ENCODE data around the gene RAB30.

The RAB30 gene

DNA sequence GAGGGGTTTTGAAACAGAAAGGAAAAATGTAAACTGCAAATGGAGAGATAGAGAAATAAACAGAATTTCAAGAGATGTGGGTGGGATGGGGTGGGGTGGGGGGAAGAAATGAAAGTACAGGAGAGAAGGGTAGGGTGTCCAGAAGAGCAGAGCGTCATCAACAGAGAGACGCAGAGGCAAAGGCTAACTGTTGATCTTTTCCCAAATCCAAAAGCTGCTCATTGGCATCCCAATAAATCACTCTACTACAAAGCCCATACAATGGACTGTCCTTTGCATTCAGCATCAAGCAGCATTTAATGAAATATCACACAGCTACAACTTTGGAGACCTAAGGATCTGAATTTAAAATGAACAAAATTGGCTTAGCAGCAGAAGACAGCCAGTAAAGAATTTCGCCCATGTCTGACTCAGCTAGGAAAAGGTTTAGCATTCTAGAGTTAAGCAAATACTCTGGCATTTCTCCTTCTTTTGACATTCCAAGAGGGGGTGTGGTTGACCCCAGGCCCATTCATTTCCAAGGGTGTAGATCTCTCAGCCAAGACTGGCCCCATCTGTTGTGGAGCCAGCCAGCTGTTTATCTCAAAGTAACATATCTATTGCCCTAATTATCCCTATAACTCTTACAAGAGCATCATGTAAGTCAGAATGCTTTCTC is 1.5 kb downstream of the RAB30 start:
- DNase-seq = no peak

DNA sequence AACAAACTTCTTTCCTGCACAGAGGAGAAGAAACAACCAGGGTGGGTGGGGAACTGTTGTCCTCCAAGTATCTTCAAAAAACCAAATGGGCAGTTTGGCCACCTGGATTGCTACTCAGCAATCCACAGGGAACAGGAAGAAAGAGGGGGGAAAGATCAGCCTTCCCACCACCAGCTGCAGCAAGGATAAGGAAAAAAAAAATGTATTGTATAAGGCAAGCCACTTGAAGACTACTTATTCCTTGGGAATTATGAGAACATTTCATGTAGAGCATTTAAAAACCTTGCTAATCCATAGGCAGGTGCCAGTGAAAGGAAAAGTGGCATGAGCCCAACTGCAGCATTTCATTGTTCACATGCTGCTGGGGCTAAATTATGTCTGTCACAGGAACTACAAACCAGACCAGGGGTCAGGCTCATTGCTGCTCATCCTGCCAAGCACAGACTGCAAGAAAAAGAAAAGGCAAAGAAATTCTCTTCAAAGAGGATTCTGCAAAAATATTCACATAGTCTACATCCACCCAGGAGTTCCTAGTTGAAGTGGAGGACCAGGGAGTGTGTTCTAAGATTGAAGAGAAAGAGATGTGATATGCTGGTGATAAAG is 2.2 kb downstream of the RAB30 start:
- no peak for DNase-seq

DNA sequence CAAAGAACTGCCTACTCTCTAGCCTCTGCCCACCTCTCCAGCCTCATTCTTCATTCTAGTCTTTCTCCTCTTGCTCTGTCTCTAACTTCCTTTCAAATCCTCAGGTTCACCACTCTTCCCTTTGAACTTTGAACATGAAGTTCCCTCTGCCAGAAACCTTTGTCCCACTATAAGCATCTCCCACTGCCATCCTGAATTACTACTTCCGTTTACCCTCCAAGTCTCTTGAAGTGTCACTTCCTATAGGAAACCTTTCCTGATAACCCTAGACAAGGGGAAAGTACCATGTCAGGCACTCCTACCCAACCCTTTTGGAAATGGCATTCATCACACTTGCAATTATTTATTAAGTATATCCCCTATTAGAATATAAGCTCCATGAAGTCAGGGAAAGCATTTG is 3.1 kb downstream of the RAB30 start:
- DNase-seq = no peak

DNA sequence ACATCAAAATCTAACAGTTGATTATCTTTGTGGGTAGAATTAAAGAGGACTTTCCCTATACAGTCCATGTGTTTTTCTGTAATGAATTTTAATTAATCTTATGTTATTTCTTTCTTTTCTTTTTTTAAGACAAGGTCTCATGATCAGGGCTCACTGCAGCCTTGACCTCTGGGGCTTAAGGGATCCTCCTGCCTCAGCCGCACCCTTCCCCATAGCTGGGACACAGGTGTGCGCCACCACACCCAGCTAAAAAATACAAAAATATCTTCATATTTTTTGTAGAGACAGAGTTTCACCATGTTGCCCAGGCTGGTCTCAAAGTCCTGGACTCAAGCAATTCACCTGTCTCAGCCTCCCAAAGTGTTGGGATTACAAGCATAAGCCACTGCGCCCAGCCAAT is 7.7 kb downstream of the RAB30 start:
- no peak for DNase-seq

DNA sequence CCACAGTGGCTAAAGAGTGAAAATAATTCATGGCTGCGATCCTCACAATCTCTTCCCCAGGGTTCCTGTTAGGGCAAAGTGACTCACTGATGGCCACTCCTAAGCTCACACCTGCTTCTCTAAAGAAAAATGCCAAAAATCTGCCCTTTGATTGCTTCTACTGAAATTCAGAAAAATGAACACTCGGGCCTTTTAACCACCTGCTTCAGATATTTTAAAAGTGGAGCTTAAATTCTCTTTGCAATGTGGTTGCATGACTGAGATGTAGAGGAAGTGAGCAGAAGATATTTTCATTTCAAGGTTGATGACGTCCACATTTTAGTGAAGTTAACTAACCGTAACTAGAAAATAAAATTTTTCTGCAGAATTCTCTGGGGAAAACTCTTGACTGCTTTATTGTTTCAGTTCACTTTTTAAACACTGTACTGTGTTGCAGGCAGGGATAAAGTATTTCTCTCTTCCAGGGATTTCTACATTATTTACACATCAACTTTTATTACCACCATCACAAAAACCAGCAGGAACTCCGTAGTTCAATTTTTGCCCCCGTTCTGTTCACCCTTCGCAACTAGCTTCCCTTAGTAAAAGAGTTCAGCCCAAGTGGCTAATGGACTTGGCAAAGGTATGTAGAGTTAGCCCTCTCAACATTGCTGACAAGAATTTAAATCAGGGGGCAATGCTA is 8.5 kb downstream of the RAB30 start:
- DNase-seq = no peak

DNA sequence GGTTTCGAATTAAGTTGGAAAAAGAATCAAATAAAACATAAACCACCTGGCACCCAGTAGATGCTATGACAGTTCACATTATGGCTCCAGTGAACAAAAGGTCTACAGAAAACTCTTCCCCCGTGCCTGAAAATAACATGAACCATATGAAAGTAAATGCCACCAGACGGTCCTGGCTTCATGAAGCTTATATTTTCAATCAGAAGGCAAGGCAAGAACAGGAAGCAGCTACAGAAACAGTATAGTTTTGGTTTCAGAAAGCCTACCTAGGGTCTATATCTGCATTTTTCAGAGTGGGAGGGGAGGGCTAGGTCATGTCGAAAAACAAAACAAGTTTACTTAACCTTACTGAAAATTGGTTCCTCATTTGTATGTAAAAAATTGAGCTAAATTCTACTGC is 9.8 kb downstream of the RAB30 start:
- DNase-seq = no peak

DNA sequence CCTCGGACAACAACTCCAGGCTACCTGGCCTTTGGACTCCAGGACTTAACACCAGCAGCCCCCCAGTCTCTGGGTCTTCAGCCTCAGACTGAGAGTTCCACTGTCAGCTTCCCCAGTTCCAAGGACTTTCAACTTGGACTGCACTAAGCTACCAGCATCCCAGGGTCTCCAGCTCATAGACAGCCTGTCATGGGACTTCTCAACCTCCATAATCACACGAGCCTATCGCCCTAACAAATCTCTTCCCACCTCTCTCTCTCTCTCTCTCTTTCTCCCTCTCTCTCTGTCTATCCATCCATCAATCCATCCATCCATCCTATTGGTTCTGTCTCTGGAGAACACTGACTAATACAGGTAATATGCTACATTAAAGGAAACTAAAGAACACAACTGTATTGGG is 10.7 kb downstream of the RAB30 start:
- no peak for DNase-seq

DNA sequence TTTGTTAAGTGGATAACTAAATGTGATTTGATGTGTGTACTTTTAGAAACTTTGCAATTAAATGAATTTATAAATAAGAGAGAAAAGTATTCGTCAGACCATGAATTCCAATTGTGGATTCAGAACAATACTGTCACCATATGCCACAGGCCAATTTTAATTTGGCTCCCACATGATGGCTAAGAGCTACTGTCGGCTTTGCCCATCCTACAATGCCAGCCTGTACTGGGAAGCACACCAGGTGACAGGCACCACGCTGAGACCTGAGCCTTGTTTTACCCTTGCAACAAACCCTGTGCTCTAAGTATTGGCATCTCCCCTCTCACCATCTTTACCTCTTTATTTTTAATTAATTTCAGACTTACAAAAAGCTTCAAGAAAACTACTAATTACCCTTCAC is 14.0 kb downstream of the RAB30 start:
- no peak for DNase-seq

DNA sequence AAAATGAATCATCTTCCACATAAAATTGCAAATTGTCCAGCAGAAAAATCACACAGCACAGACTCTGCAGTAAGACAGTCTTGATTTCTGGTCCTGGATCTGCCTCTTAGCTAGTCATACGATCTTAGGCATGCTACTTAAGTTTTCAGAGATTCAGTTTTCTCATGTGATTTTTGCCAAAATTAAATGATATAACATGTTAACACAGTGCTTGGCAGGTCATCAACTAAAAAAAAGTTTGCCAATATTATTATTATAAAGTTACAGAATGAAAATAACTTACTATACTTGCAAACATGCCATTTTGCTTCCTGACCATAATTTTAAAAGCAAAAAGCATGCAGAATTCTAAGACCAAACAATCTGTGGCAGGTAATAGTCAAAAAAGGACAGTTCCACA is 15.1 kb downstream of the RAB30 start:
- DNase-seq = no peak

DNA sequence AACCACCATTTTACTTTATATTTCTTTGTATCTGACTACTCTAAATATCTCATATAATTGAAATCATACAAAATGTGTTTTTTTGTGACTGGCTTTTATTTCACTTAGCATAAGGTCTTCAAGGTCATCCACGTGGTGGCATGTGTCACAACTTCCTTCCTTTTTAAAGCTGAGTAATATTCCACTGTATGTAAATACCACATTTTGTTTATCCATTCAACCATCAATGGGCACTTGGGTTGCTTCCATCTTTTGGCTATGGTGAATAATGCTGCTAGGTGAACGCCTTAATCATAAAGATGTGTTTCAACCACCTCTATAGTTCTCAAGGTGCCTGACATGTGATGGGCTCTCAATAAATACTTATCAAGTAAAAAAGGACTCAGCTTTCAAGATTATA is 15.5 kb downstream of the RAB30 start:
- DNase-seq = no peak

DNA sequence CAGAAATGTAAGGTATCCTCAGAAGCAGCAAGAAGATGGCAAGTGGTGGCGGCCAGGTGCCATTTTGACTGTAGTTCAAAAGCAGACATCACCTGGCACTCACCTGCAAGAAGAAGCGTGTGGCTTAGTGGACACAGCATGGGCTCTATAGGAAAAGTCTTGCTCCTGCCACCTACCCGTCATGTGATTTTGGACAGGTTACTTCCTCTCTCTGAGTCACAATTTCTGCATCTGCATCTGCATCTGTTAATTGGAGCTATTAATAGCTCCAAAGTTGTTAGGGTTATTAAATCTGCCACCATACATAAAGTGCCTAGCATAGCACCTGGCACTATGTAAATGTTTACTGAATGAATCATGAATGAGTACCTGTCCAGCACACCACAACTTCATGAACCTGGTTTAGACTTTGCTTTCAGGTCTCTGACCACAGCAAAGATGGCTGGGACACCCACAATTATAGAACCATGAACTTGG is 16.8 kb downstream of the RAB30 start:
- DNase-seq = no peak

DNA sequence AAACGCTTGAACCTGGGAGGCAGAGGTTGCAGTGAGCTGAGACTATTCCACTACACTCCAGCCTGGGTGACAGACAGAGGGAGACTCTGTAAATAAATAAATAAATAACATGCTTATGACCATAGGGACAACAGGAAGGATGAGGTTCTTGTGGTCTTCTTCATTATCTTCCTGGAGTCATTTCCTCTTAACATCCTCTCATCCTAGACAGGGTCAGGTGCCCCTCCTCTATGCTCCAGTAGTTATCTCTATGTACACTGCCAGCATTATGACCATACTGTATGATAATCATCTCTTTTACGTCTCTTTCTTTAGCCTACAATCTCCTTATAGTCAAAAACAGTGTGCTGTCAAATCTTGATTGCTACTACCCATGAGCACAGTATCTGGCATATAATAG is 17.7 kb downstream of the RAB30 start:
- no peak for DNase-seq

DNA sequence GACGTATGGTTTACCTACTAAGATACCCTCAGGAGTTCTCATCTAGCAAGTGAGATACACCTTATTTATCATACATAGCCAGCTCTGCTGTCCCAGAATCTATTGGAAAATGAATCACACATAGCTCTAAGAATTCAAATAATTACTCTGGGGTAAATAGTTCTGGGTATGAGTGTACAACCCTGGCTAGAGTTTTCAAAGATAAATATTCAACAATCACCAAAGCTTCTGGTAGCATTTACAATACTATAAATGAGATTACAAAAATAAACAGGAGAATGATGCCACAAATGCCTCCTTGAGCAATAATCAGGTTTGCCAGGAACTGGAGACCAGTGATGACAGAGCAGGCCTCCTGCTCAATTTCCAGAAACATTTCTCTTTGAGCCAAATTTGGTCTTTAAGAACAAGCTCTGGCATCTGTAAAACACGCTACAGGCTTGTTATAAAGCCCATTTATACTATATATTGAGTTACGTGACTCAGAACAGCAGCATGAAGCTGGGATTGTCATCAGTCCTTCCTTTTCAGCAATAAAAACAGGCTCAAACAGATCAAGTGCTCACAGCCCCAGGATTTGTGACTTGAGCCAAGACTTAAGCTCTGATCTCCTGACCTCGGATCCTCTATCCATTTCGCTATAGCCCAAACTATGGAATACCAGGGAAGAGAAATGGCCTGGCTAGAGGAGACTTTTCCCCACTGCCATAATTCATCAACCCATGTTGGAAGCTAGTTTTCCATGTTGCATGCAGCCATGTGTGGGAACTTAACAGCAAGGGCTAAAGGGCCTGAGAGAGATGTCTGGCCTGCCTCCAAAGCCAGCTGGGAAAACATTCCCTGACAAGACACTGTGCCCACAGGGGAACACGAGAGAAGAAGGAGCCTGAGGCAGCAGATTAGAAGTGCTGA is 19.7 kb downstream of the RAB30 start:
- no peak for DNase-seq

DNA sequence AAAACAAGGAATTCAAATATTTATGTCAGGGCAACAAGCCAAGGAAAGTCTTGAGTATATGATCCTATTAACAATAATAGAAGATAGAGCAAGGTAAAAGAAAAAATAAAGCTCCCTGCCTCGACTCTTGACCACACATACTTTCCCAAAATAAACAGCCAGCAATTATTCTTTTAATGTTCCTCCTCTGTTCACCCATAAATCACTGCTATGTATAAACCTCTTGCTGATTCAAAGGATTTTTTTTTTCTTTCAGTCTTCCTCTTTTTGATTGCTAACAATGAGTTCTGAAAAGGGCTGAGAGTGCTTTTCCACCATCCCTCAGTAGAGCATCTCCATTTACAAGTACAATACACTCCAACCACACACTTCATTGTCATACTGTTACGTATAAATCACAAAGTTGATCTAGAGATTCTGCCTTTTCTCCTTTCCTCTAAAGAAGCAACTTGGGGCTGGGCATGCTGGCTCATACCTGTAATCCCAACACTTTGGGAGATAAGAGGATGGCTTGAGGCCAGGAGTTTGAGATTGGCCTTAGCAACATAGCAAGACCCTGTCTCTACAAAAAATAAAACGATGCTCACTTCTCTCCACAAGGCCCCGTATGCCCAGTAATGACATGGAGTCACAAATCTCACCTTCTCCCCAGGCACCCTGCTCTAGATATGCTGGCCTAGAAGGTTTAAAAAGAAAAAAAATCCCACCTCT is 24.0 kb downstream of the RAB30 start:
- no peak for DNase-seq

DNA sequence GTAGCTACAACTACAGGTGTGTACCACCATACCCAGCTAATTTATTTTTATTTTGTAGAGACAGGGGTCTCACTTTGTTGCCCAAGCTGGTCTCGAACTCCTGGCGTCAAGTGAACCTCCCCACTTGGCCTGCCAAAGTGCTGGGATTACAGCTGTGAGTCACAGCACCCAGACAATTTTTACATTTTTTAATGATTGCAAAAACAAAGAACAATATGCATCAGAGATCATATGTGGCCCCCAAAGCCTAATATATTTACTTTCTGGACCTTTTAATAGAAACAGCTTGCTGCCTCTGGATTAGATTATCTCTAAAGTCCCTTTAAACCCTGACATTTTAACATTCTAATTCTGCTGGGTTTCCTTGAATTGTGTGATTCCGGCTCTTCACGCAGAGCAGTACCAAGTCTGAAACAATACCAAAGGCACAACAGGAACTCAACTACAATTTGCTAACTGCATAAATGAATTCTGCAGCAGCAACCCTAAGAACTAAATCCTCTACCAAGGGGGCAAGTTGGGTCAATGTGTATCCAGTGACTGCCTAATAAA is 25.0 kb downstream of the RAB30 start:
- DNase-seq = no peak

DNA sequence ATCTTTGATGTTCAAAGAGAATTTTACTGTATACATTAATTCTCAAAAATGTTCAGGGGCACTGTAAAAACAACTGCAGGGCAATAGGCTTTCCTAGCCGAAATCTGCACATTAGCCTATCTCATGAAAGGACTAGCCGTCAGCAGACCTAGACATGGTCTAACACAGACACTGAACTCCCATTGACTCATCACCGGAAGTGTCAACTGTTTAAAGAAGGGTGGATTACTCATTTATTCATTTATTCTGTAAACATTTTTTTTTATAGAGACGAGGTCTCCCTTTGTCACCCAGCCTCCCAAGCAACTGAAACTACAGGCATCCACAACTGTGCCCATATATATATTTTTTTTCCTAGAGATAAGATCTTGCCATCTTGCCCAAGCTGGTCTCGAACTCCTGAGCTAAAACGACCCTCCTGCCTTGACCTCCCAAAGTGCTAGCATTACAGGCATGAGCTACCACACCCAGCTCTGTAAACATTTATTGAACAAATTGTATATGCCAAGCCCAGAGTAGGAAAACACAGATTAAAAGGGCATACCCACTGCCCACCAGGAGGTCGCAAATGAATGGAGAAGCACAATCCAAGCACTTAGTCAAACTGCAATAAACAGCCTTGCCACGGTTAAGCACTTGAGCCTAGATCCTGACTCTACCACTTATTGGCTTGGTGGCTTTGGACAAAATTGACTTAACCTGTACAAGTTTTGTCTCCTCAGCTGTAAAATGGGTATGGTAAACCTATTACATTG is 26.6 kb downstream of the RAB30 start:
- no peak for DNase-seq

DNA sequence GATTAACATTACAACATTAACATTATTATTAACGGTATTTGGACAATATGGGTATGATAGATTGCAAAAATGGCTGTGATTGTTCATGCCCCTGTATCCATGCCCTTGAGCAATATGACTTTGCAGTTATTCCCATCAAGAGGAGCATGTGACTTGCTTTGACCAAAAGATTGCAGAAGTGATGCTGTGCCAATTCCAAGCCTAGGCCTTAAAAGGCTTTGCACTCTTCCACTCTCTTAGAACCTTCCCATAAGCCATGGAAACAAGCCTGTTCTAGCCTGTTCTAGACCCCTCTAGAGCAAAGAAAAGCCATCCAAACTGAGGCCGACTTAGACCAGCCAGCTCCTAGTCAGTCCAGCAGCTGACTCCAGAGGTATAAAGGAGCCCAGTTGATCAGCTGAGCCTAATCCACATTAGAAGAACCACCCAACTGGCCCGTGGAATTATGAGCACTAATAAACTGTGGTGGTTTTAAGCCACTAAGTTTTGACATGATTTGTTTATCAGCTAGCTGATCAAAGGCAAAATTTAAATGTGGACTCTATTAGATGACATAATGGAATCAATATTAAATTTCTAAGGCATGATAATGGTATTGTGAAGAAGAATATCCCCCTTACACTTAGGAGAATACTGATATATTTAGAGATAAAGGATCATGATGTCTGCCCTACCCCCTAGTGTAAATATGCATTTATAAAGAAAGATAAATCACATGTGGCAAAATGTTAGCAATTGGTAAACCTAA is 28.6 kb downstream of the RAB30 start:
- no peak for DNase-seq

DNA sequence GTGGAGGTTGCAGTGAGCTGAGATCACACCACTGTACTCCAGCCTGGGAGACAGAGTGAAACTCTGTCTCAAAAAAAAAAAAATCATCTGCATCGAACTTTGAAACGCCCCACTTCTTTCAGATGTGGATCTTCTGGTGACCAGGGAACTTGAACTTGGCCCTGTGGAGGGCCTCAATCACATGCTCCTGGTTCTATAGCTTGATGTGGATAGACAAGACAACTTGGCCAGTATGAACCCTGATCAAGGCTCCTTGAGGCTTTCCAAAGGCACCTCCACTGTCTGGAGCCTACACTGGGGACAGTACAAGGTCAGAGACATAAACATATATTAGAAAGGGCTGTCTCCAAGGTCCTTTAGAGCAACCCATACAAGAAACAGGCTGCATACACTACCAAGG is 30.6 kb downstream of the RAB30 start:
- DNase-seq = no peak

DNA sequence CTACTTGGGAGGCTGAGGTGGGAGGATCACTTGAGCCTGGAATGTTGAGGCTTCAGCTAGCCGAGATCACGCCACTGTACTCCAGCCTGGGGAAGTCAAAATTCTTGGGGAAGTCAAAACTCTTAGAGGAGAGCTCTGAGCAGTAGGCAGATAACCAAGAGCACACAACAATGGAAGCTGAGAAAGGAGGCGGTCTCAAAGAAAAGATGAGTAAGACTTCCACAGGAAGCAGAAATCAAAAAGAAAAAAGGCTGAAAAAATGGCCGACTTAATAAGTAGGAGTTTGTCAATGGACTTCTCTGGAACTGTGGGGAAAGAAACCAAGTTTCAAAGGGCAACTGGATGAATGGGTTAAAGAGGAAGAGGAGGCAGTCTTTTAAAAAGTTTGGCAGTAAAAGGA is 32.1 kb downstream of the RAB30 start:
- no peak for DNase-seq

DNA sequence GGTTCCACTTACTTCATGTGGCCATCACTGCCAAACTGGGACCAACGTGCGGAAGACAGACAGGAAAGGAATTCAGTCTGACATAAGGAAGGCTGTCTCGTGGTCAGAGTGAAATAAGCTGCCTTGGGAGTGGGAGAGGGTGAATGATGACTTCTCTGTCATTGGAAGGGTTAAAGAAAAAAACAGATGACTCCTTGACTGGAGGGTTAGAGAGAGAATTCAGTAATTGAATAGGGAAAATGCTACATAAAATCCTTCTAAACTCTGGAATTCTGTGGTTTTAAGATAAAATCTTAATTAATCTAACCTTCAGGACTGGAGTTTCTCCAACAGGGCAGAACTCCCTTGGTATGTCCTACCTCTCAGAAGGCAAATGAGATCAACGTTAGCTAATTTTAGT is 33.8 kb downstream of the RAB30 start:
- DNase-seq = no peak

DNA sequence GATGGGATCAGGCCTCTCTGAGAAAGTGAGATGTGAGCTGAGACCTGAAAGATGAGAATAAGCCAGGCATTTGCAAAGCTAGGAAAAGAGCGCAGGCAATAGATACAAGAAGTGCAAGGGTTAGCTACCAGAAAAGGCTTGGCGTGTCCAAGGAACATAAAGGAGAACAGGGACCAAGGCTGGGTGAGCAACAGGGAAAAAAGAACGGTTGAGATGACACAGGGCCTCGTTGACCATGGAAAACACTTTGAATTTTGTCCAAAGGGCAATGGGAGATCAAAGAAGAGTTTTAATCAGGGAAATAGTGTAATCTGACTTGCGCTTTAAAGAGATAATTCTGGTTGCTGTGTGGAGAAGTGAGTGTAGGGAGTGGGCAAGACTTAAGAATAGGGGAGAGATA is 35.0 kb downstream of the RAB30 start:
- DNase-seq = no peak
